Caco-2 (cell line): Measurements from ENCODE around the gene MEMO1. TPM values are rescaled to one million over a fixed set of nuclear protein-coding genes. Genes with fewer than 3 reads are reported as not detected.
"Not testable (repeated sequence)": the region's sequence is repeated elsewhere in the genome, so short reads cannot be mapped to it uniquely, and the experiment has no call there.

Source experiments
- BruUV-seq: library from RNA; stranded (reverse); fragments of 400-500 nt; replicated peaks from 2 replicates; lab custom pipeline; 2021; lab: Mats Ljungman, UMichigan
- CTCF ChIA-PET: fragments of 300-600 bp; sonication (Branson Sonifier 250); formaldehyde crosslinking; loops from one replicate; lab custom pipeline; 2022; ENCODE audit warnings: antibody characterized with exemption; lab: Charles Lee
- POLR2A ChIA-PET: fragments of 300-600 bp; sonication (Branson Sonifier 250); formaldehyde crosslinking; loops from one replicate; lab custom pipeline; 2022; ENCODE audit warnings: antibody characterized with exemption; lab: Charles Lee
- DNase-seq, 2 experiments: peaks; one replicate each; pipeline versions ENCODE4 v3.0.0 to v3.0.0-alpha.2; 2020 to 2022
- H3K27me3 ChIP-seq: replicated peaks from 2 replicates; pipeline ENCODE4 v1.6.0; 2011; ENCODE audit warnings: low read length; ENCODE audit not compliant: control insufficient read depth, insufficient read depth
- H3K36me3 ChIP-seq: 2 replicates; pipeline ENCODE4 v1.5.1; 2011; ENCODE audit warnings: low read length; ENCODE audit not compliant: control insufficient read depth, insufficient read depth
- H3K4me1 ChIP-seq: fragments of 250-450 bp; sonication (Bioruptor Pico); 2 replicates; pipeline ENCODE4 v1.5.1; 2020; ENCODE audit warnings: mild to moderate bottlenecking
- H3K4me3 ChIP-seq: 2 replicates; pipeline ENCODE4 v1.5.1; 2011; ENCODE audit warnings: low read depth, mild to moderate bottlenecking, control low read depth, low read length
- H3K9me3 ChIP-seq: fragments of 250-450 bp; sonication (Bioruptor Pico); 2 replicates; pipeline ENCODE4 v1.5.1; 2020; ENCODE audit warnings: mild to moderate bottlenecking, moderate library complexity
- H3K27ac Mint-ChIP-seq: one replicate; pipeline ENCODE4 v1.8.0; 2022; ENCODE audit warnings: mixed read lengths; ENCODE audit not compliant: unreplicated experiment
- H3K27me3 Mint-ChIP-seq: one replicate; pipeline ENCODE4 v1.8.0; 2022; ENCODE audit warnings: mixed read lengths; ENCODE audit not compliant: insufficient read depth, unreplicated experiment
- H3K36me3 Mint-ChIP-seq: one replicate; pipeline ENCODE4 v1.8.0; 2022; ENCODE audit warnings: mild to moderate bottlenecking, mixed read lengths; ENCODE audit not compliant: insufficient read depth, unreplicated experiment
- H3K4me1 Mint-ChIP-seq: one replicate; pipeline ENCODE4 v1.8.0; 2022; ENCODE audit warnings: low read depth, mixed read lengths; ENCODE audit not compliant: unreplicated experiment
- H3K4me3 Mint-ChIP-seq: one replicate; pipeline ENCODE4 v1.8.0; 2022; ENCODE audit warnings: mild to moderate bottlenecking, moderate library complexity, mixed read lengths; ENCODE audit not compliant: unreplicated experiment
- H3K9me3 Mint-ChIP-seq: one replicate; pipeline ENCODE4 v1.8.0; 2022; ENCODE audit warnings: mixed read lengths; ENCODE audit not compliant: unreplicated experiment
- intact Hi-C: fragments of 100-400 bp; cut with micrococcal nuclease; formaldehyde crosslinking; loops from one replicate; pipeline ENCODE4 v1.10.0; 2022; ENCODE audit not compliant: unreplicated experiment
- total RNA-seq: library from RNA; stranded (reverse); gene quantifications from 2 replicates; pipeline ENCODE4 v1.2.3, GENCODE V29; 2022
- TF ChIP-seq, protein P1 (sequence below), 2 experiments: fragments of 200-600 bp in 1 of 2; IDR thresholded peaks; 1 replicate in 1 of 2; 2 replicates in 1 of 2; pipeline versions ENCODE4 v1.5.1 to v1.8.0; 2011 to 2022; ENCODE audit warnings: antibody characterized with exemption in 1 of 2, control low read depth in 1 of 2, inconsistent platforms in 1 of 2, low read depth in 1 of 2, low read length in 1 of 2, mild to moderate bottlenecking in 1 of 2, moderate library complexity in 1 of 2; ENCODE audit not compliant: insufficient read depth in 1 of 2, severe bottlenecking in 1 of 2, unreplicated experiment in 1 of 2

The MEMO1 gene
- total RNA-seq, 1 experiment from 2014 or later, result 79.0 TPM

DNA sequence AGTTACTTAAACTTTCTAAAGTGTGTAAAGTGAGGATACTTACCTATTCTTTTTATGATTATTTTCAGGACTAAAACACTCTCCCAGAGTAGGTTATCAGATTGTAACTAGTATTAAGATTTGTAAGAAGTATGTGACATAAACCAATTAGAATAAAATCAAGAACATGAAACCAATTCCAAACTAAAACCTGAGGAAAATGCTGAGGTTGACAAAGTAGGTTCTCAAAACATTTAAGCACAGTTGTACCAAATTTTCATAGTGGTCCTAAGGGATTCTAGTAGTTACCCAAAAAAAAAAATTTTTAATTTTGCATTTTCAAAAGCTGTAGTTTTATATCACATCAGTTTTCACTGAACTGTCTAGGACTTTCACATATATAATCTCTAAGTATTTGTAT lies 157.3 kb downstream of the MEMO1 start:
- Mint-ChIP-seq H3K9me3 (no peaks in the 10 kb centered on the region), H3K4me1 (no peaks in the 10 kb centered on the region), H3K27me3 (no peaks in the 10 kb centered on the region), H3K36me3 (peaks cover 6% of the 10 kb centered on the region), H3K4me3 (no peak overlapping the region), H3K27ac (no peak overlapping the region)
- TF ChIP-seq, protein P1, sequence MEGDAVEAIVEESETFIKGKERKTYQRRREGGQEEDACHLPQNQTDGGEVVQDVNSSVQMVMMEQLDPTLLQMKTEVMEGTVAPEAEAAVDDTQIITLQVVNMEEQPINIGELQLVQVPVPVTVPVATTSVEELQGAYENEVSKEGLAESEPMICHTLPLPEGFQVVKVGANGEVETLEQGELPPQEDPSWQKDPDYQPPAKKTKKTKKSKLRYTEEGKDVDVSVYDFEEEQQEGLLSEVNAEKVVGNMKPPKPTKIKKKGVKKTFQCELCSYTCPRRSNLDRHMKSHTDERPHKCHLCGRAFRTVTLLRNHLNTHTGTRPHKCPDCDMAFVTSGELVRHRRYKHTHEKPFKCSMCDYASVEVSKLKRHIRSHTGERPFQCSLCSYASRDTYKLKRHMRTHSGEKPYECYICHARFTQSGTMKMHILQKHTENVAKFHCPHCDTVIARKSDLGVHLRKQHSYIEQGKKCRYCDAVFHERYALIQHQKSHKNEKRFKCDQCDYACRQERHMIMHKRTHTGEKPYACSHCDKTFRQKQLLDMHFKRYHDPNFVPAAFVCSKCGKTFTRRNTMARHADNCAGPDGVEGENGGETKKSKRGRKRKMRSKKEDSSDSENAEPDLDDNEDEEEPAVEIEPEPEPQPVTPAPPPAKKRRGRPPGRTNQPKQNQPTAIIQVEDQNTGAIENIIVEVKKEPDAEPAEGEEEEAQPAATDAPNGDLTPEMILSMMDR (IDR thresholded peaks at IDR 0.05; ENCODE audit: insufficient read depth in 1 of 2, low read depth in 1 of 2, low read length in 1 of 2, severe bottlenecking in 1 of 2, unreplicated experiment in 1 of 2), result no peak
- intact Hi-C loops, result no loop called here
- Histone ChIP-seq H3K36me3 (no peaks in the 10 kb centered on the region), H3K9me3 (no peaks in the 10 kb centered on the region), H3K4me3 (no peak overlapping the region), H3K27me3 (no peaks in the 10 kb centered on the region), H3K4me1 (no peaks in the 10 kb centered on the region)
- BruUV-seq, result no TSS peak
- CTCF ChIA-PET, result no interaction called here
- POLR2A ChIA-PET, result no interaction called here
- DNase-seq, result no peak

DNA sequence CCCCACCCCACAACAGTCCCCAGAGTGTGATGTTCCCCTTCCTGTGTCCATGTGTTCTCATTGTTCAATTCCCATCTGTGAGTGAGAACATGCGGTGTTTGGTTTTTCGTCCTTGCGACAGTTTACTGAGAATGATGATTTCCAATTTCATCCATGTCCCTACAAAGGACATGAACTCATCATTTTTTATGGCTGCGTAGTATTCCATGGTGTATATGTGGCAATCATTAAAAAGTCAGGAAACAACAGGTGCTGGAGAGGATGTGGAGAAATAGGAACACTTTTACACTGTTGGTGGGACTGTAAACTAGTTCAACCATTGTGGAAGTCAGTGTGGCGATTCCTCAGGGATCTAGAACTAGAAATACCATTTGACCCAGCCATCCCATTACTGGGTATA lies 168.7 kb downstream of the MEMO1 start:
- H3K36me3 ChIP-seq, H3K9me3 Mint-ChIP-seq, H3K27ac Mint-ChIP-seq, DNase-seq, H3K36me3 Mint-ChIP-seq, POLR2A ChIA-PET, H3K27me3 Mint-ChIP-seq, H3K4me1 Mint-ChIP-seq, BruUV-seq, H3K4me3 Mint-ChIP-seq, intact Hi-C loops, H3K4me1 ChIP-seq, H3K9me3 ChIP-seq, CTCF ChIA-PET, H3K27me3 ChIP-seq, H3K4me3 ChIP-seq: not testable (repeated sequence)

- intact Hi-C loops, result loop anchor here (5.0 kb wide), 1 partner anchor 313 kb away; no protein-coding TSS in a partner anchor
- Histone ChIP-seq H3K9me3 (no peaks in the 10 kb centered on the region), H3K27me3 (no peaks in the 10 kb centered on the region), H3K36me3 (no peaks in the 10 kb centered on the region), H3K4me3 (no peak overlapping the region), H3K4me1 (0 out of 2 replicates have a peak, but pooled peaks cover 3% of the 10 kb centered on the region)
- no TSS peak for BruUV-seq
- CTCF ChIA-PET, result no interaction called here
- POLR2A ChIA-PET, result no interaction called here
- Mint-ChIP-seq H3K4me3 (no peak overlapping the region), H3K27ac (no peak overlapping the region), H3K4me1 (no peaks in the 10 kb centered on the region), H3K27me3 (no peaks in the 10 kb centered on the region), H3K36me3 (no peaks in the 10 kb centered on the region), H3K9me3 (no peaks in the 10 kb centered on the region)
- TF ChIP-seq, protein P1 (IDR thresholded peaks at IDR 0.05; ENCODE audit: insufficient read depth in 1 of 2, low read depth in 1 of 2, low read length in 1 of 2, severe bottlenecking in 1 of 2, unreplicated experiment in 1 of 2), result no peak
- no peak for DNase-seq
Measured at GRCh38 chr2:31835450-31835849, 175.4 kb downstream of the MEMO1 start.

DNA sequence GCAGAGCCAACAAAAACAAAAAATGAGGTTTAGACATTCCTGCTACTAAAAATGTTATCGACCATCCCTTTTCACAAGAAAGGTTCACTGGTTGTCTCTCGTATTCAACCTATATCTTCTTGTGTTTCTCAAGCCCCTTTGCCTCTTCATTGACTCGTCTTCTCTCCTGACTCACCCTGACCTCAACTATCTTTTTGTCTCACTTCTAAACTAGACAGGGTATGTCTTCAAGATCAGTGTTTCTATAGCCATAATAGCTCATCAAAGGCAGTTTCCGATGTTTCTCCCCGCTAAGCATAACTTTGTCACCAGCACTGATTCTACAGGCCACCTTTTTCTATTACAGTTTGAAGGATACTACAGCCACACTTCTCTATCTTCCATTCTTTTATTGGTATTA lies 178.4 kb downstream of the MEMO1 start:
- Mint-ChIP-seq H3K27ac (no peak overlapping the region), H3K4me3 (no peak overlapping the region), H3K27me3 (no peaks in the 10 kb centered on the region), H3K4me1 (no peaks in the 10 kb centered on the region), H3K9me3 (peaks cover 10% of the 10 kb centered on the region), H3K36me3 (no peaks in the 10 kb centered on the region)
- no peak for DNase-seq
- Histone ChIP-seq H3K36me3 (no peaks in the 10 kb centered on the region), H3K4me3 (no peak overlapping the region), H3K27me3 (no peaks in the 10 kb centered on the region), H3K9me3 (peaks cover 3% of the 10 kb centered on the region; the same call in 1 of the 2 replicates), H3K4me1 (no peaks in the 10 kb centered on the region)
- ChIA-PET CTCF (no interaction called here), POLR2A (no interaction called here)
- intact Hi-C loops, result no loop called here
- no TSS peak for BruUV-seq
- TF ChIP-seq, protein P1 (IDR thresholded peaks at IDR 0.05; ENCODE audit: insufficient read depth in 1 of 2, low read depth in 1 of 2, low read length in 1 of 2, severe bottlenecking in 1 of 2, unreplicated experiment in 1 of 2), result no peak
